Fibroblast of the aortic adventitia (primary cell): ENCODE measurements around the gene IL4I1. TPM values are rescaled to one million over a fixed set of nuclear protein-coding genes. Genes with fewer than 3 reads are reported as not detected.
A peak's percentile ranks its signal among the peaks of the same experiment; 100 is the strongest.

Experiments
- DNase-seq: peaks from one replicate; pipeline ENCODE4 v3.0.0-alpha.2; 2010; ENCODE audit warnings: low read depth
- H3K4me3 ChIP-seq: 2 replicates; pipeline ENCODE4 v1.5.1; 2011; ENCODE audit warnings: low read depth, mild to moderate bottlenecking, control low read depth, low read length, moderate library complexity
- total RNA-seq: library from RNA; depleted of rRNA; stranded (reverse); fragments of >200 nt; gene quantifications from 2 replicates; pipeline ENCODE4 v1.2.3, GENCODE V29; 2012; ENCODE audit warnings: low replicate concordance
- TF ChIP-seq, protein P1 (sequence below): IDR thresholded peaks from 2 replicates; pipeline ENCODE4 v1.5.1; 2011; ENCODE audit warnings: mild to moderate bottlenecking, low read length, control low read depth, inconsistent platforms; ENCODE audit not compliant: insufficient read depth

IL4I1 gene
- total RNA-seq, 1 donor = not detected

DNA sequence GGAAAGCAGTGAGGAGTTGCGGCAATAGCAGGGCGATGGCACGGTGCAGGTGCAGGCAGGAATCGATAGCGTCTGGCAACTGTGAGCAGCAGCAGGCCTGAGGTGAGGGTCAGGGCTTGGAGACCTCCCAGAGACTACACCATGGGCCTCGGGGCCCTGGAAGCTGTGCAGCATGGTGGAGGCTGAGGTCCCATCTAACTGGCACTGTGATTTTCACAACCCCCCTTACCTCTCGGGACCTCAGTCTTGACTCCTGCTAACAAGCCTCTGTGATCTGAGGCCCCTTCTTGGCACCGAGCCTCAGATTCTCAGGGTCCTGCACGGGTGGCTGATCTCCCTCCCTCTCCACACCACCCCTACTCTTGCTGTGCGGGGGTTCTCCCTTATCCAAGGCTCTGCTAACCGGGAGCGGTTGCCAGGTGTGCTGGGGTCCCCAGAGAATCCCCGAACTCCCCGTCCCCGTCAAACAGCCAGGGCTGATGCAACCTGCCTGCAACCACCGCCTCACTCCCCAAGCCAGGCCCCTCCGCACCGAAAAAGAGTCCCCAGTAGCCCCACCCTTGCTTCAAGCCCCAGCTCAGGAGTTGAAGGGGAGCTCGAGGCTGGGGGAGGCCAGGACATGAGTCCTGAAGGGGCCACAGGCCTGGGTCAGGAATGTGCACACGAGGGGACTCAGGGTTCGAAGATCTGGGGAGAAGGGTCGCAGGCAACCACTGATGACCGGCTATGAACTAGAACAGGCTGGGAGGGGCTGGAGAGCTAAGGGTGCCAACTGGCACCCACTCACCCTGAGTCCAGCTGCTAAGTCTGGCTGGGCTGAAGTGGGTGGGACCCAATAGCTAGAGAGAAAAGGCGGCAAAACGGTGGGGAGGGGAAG lies 27.6 kb upstream of the IL4I1 start:
- peak; percentile 91 for DNase-seq

DNA sequence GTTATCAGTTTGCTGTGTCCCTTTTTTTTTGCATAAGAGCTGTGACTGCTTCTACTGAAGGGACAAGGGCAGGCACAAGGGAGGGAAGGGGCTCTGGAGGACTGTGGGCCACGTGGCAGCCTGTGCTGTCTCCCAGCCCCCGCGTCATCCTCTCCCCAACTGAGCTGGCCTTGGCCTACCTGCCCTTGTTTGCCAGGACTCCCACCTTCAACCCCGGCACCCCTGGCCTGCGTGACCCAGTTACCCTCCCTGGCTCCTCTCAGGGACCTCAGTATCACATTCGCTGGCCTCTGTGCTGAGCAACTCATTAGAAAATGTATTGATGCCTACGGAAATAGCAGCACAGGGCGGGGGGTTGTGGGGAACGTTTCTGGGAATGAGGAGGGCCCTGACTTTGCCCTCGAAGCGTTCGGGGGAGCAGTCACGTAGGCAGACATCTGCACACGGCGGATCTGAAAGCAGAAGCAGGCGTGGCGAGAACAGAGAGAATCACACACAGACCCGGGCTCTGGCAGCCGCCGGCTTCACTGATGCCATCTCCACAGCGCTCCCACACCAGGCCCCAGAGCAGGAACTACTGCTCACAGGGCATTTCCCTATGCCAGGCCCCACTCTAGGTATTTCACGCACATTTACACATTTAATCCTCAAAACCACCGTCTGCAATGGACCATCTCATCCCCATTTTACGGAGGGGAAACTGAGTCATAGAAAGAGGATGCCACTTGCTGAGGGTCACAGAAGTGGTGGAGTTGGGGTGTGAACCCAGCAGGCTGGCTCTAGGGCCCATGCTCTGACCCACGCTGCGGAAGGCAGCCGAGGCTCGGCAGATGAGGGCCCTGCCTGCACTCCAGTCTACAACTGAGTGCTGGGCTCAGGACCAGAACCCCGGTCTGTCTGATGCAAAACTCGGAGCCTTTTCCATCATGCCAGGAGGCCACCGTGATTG lies 26.6 kb upstream of the IL4I1 start:
- TF ChIP-seq, protein P1, sequence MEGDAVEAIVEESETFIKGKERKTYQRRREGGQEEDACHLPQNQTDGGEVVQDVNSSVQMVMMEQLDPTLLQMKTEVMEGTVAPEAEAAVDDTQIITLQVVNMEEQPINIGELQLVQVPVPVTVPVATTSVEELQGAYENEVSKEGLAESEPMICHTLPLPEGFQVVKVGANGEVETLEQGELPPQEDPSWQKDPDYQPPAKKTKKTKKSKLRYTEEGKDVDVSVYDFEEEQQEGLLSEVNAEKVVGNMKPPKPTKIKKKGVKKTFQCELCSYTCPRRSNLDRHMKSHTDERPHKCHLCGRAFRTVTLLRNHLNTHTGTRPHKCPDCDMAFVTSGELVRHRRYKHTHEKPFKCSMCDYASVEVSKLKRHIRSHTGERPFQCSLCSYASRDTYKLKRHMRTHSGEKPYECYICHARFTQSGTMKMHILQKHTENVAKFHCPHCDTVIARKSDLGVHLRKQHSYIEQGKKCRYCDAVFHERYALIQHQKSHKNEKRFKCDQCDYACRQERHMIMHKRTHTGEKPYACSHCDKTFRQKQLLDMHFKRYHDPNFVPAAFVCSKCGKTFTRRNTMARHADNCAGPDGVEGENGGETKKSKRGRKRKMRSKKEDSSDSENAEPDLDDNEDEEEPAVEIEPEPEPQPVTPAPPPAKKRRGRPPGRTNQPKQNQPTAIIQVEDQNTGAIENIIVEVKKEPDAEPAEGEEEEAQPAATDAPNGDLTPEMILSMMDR = no peak
- no peak overlapping the region for H3K4me3 ChIP-seq
- DNase-seq = no peak

More for the DNA sequence above, 27.6 kb upstream of the IL4I1 start:
- H3K4me3 ChIP-seq = peak overlapping the region; percentile 50
- TF ChIP-seq, protein P1 = no peak

DNA sequence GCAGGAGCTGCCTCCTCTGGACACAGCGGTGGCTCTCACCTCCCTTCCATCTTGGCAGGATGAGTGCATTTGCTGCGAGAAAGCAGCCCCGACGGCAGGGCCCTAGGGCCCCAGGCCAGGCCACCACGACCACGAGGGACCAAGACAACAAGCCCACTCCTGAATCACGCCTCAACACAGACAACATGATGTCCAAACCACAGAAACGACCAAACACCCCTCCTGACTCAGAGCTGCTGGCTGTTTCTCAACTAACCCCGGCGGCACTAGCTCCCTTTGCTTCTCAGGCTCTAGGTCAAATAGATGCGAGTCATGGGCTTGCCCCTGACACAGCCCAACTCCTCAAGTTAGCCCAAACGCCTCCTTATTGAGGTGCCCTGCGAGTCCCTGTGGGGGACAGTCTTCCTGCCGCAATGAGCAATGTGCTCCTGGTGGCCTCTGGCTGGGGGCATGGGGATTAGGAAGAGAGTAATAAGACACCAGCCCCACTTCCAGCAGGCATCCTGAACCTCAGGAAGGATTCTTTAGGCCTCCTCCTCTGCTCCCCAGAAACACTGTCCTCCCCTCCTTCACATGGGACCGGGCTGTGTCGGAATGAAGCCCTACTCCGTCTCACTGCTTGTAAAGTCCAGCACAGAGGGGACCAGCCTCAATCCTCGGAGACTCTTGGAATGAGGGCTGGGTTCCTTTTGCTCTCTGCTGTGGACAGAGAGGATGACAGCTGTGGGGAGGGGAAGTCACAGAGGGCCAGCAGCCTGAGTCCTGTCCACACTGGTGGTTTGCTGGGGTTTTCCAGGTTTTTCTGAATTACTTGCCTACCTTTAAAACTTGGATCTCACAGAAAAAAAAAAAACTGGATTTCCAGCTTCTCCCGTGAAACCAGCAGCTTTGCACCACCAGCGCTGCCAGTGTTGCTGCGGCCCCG lies 25.4 kb upstream of the IL4I1 start:
- H3K4me3 ChIP-seq = no peak overlapping the region
- TF ChIP-seq, protein P1 = no peak

DNA sequence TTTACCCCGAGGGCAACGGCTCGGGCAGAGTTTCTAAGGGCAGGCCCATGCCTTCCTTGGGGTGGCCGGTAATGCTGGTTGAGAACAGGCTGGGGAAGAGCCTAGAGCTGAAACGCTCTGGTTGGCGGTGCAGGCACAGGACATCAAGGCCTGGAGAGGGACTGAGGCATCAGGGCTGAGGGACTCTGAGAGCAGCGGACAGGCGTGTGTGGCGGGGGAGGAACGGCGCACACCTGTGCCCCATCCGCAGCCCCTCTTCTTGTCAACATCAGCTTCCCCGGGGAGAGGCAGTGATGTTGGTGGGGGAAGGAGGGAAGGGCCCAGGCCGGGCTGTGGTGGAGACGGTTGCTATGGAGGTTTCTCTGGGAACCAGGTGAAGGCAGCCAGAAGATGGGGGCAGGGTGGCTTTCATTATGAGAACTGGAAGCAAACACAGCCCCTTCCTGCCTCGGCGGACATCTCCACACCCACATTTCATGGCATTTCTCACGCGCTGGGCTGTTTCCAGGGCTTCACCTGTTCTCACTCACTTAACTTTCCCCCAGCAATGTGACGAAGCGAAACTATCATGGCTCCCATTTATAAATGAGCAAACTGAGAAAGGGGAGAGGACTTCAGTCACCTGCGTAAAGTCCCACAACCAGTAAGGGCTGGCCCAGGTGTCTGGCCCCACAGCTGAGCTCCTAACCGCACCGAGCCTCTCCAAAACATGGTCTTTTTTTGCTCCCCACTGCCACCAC lies 24.1 kb upstream of the IL4I1 start:
- TF ChIP-seq, protein P1 = no peak
- no peak for DNase-seq
- no peak overlapping the region for H3K4me3 ChIP-seq

More for the DNA sequence above, 25.4 kb upstream of the IL4I1 start:
- DNase-seq = peak; percentile 69

DNA sequence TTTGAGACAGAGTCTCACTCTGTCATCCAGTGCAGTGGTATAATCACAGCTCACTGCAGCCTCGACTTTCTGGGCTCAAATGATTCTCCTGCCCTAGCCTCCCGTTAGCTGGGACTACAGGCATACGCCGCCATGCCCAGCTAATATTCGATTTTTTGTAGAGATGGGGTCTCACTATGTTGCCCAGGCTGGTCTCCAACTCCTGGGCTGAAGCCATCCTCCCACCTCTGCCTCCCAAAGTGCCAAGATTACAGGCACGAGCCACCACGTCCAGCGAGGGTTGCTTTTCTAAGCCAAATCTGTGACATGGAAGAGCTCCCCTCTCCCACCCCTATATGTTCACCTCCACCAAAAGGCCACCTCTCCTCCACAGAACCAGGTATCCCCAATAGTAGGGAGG lies 21.4 kb upstream of the IL4I1 start:
- no peak for DNase-seq
- TF ChIP-seq, protein P1 = no peak
- no peak overlapping the region for H3K4me3 ChIP-seq
